GM21526 (cell line): Measurements from ENCODE around the gene PHKA2.
A peak's percentile ranks its signal among the peaks of the same experiment; 100 is the strongest.
"Not testable (repeated sequence)": the region's sequence is repeated elsewhere in the genome, so short reads cannot be mapped to it uniquely, and the experiment has no call there.

Experiments used
- ATAC-seq: cut with Tn5 transposase; IDR thresholded peaks from one replicate; pipeline ENCODE4 v1.9.1; 2021; ENCODE audit warnings: moderate library complexity; ENCODE audit not compliant: unreplicated experiment, low FRiP score

The PHKA2 gene, protein sequence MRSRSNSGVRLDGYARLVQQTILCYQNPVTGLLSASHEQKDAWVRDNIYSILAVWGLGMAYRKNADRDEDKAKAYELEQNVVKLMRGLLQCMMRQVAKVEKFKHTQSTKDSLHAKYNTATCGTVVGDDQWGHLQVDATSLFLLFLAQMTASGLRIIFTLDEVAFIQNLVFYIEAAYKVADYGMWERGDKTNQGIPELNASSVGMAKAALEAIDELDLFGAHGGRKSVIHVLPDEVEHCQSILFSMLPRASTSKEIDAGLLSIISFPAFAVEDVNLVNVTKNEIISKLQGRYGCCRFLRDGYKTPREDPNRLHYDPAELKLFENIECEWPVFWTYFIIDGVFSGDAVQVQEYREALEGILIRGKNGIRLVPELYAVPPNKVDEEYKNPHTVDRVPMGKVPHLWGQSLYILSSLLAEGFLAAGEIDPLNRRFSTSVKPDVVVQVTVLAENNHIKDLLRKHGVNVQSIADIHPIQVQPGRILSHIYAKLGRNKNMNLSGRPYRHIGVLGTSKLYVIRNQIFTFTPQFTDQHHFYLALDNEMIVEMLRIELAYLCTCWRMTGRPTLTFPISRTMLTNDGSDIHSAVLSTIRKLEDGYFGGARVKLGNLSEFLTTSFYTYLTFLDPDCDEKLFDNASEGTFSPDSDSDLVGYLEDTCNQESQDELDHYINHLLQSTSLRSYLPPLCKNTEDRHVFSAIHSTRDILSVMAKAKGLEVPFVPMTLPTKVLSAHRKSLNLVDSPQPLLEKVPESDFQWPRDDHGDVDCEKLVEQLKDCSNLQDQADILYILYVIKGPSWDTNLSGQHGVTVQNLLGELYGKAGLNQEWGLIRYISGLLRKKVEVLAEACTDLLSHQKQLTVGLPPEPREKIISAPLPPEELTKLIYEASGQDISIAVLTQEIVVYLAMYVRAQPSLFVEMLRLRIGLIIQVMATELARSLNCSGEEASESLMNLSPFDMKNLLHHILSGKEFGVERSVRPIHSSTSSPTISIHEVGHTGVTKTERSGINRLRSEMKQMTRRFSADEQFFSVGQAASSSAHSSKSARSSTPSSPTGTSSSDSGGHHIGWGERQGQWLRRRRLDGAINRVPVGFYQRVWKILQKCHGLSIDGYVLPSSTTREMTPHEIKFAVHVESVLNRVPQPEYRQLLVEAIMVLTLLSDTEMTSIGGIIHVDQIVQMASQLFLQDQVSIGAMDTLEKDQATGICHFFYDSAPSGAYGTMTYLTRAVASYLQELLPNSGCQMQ

DNA sequence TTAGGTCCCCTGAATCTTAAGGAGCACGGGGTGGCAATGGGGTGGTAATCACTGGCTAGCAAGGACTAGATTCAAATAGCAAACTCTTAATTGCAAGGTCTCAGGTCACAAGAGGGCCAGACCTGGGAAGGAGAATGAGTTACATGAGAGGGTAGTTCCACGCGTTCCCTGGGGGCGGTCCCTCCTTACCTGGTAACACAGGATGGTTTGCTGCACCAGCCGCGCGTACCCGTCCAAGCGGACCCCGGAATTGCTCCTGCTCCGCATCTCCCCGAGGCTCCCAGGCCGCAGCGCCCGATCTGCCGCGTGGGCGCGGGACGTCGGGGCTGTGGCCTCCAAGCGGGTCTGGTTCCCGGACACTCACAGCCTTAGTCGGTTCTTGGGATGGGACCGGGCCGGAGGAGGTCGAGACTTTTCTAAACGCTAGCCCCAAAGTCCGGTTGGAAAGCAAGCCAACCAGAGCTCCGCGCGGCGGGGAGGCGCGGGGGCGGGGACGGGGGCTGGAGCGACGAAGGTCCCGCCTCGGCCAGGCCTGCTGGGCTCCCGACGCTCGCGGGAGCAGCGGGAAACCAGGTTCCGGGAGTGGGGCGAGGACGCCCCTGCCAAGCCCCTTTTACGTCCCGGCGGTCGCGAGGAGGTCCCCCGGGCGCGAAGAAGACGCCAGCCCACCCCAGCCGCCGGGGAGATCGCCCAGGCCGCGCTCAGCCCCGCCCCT is at the start of gene PHKA2:
PHKA2 (minus strand) TSS at position 449 of the 715 bp plus-strand sequence; CDS start at position 267, 182 bp downstream.
- ATAC-seq, result peak; percentile 33

DNA sequence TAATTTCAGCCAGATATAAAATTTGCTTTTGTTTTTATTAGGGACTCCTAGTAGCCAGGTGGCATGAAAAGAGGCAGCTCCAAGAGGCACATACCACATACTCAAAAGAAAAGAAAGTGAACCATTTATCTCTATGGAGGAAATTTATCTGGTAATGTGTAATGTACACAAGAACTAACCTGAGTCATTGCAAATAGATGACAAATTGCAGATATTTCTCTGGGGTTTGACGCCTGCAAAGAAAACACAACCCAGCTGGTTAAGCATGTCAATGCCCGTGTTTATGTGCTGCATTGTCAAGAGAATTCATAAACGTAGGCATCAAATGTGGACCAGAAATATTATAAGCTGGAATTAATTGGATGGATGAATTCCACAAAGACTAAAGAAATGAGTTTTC is 46.9 kb upstream of the PHKA2 start:
- no peak for ATAC-seq

DNA sequence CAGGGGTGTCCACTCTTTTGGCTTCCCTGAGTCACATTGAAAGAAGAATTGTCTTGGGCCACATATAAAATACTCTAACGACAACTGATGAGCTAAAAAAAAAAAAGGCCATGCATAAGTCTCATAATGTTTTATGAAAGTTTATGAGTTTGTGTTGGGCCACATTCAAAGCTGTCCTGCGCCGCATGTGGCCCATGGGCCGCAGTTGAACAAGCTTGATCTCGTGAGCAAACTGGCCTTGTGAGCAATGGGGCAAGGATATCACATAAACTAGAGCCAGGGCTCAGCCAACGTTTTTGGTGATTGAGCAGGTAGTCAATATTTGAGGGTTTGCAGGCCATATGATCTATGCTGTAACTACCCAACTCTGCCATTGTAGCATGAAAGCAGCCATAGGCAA is 44.6 kb upstream of the PHKA2 start:
- ATAC-seq, result no peak

DNA sequence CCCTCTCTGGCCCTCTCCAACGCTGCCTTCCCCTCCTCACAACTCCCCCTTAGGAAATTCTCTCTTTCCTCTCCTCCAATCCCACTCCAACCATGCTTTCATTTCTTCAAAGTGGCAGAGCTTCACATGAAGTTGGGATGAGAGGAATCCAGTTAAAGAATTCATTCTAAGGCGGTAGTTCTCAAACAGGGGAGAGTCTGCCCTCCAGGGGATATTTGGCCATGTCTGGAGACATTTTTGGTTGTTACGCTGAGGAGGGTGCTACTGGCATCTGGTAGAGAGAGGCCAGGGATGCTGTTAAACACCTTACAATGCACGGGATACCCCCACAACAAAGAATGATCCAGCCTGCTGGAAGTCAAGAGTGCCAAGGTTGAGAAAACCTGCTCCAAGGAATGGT is 40.5 kb upstream of the PHKA2 start:
- ATAC-seq, result no peak

DNA sequence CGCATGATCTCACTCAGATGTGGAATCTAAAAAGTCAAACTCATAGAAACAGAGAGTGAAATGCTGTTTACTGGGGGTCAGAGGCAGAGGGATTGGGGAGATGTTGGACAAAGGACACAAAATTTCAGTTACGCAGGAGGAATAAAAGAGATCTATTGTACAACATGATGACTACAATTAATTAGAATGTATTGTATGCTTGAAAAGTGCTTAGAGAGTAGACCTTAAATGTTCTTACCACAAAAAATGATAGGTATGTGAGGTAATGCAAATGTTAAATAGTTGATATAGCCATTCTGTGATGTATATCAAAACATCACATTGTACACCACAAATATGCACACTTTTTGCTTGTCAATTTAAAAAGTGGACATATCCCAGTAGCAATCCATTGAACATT is 36.1 kb upstream of the PHKA2 start:
- ATAC-seq, result no peak

DNA sequence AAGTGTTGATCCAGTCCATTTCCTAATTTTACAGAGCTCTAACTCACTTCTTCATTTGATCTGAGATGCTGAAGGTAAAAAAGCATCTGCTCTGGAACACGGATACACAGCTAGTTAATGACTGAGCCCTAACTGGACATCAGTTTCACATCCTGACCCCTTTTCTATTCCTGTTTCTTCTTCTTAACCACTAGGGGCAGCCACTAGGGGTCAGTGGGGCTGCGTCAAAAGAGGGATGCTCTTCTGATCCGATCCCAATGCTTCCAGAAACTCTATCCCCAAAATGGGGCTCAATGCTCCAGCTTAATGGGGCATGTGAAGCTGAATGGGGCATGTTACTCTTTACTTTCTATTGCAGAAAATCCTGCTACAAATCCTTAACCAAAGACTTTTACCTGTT is 33.4 kb upstream of the PHKA2 start:
- ATAC-seq, result no peak

DNA sequence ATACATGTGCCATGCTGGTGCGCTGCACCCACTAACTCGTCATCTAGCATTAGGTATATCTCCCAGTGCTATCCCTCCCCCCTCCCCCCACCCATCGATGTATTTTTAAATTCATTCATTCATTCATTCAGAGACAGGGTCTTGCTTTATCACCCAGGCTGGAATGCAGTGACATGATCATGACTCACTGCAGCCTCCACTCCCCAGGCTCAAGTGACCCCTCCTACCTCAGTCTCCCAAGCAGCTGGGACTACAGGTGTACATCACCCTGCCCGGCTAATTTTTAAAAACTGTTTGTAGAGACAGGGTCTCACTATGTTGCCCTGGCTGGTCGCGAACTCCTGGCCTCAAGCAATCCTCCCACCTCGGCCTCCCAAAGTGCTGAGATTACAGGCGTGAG is 32.7 kb upstream of the PHKA2 start:
- not testable (repeated sequence) for ATAC-seq

DNA sequence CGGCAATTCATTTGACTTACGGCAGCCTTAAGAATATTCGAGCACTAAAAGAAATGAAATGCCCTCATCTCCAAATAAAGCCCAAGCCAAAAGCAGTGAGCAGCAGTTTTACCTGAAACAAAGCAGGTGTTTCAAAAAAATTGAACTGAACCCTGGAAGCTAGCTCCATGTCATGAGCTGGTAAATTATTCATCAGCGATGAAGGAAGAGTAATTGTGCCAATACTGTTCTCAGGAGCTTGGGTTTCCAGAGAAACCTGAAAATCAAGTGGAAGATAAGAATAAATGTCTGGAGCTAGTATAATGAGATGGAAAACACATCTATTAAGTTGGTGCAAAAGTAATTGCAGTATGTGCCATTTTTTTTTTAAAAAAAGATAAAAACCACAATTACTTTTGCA is 24.0 kb upstream of the PHKA2 start:
- no peak for ATAC-seq

DNA sequence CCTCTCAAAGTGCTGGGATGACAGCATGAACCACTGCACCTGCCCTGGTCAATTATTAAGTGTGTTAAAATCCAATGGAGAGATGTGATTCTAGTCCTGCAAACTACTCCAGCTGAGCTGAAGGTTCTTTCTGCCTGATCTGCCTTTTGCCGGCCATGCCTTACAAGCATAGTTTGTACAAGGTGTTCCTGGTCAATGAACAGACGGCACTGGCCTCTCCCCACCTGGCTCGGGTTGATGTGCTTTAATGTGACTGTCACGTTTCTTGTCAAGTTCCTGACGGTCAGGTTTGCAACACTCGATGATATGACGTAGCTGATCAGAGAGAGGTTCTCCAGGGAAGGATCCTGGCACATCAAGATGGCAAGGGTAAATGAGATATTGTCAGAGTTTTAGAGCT is 23.1 kb upstream of the PHKA2 start:
- no peak for ATAC-seq

DNA sequence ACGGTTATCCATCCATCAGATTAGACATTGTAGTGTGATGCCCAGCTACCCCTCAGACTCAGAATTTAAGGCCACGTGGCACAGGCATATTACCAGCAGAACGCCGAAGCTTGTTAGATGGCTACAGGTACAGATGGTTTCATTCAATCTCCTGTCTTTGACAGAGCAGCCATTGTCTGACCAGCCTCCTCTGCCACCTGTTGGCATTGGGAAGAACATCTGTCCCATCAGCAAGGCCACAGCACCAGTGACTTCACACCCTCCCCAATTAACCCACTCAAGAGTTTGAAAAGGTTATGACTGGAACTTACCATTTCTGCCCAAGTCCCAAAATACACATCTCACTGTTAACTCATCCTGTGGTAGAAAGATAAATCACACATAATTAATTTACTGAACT is 22.0 kb upstream of the PHKA2 start:
- no peak for ATAC-seq

DNA sequence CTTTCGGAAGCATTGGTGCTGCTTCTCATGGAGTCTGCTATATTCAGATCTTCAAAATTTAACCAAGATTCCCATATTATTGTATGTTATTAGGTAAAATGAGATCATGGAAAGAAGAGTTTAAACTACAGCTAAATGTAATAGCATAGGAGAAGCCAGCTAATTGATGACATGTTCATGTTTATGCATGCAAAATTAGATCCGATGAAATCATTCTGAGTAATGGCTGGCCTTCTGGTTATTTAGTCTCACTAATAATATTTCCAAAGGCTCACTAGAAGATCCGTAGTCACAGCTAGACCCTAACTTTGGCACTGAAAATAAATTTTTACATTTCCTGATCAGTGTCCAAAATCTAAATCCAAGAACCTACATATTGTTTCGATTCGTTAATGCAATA is 19.8 kb upstream of the PHKA2 start:
- no peak for ATAC-seq

DNA sequence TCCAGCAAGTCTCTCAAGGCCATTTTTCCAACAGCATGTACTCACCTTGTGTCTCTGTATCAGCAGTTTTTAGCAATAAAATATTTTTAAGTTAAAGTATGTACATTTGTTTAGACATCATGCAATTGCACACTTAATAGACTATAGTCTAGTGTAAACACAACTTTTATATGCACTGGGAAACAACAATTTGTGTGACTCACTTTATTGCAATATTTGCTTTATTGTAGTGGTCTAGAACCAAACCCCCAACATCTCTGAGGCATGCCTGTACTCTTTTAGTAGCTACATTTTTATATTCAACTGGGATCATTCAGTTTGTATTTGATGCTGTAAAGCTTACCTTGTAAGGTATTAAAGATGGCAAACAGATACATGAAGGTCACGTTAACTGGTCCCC is 14.7 kb upstream of the PHKA2 start:
- ATAC-seq, result no peak

DNA sequence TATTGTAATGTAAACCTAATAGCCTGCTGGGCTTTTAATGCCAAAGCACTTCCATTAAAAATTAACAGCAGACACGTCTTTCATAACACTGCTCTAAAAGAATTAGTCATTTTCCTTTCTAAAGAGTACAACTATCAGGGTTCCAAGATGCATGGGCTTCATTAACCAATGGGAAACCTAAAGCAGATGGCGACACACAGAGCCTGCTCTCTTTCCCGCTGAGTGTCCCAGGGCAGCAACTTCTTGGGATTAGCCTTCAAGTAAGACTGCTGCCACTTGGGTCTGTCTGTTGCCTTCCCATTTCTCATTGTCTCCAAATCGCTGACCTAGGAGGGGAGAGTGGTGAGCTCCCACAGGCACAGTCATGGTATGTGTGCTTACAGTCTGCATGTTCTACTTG is 14.0 kb upstream of the PHKA2 start:
- ATAC-seq, result no peak

DNA sequence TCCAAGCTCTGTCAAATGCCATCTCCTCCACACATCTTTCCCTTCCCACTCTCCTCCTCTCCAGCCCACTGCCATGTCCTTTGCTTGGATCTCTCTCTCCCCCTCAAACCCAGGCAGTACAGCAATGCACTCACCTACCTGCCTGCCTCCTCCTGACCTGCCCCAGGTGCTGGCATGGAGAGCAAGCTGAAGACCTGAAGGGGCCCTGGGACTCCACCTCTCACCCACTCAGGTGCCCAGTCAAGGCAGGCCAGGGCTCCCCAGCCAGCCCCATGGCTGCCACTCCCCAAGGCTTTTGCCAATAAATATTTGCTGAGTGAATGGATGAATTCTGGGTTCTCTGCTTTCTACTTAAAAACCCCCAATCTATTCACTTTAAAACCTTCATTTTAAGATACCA is 12.6 kb upstream of the PHKA2 start:
- no peak for ATAC-seq

DNA sequence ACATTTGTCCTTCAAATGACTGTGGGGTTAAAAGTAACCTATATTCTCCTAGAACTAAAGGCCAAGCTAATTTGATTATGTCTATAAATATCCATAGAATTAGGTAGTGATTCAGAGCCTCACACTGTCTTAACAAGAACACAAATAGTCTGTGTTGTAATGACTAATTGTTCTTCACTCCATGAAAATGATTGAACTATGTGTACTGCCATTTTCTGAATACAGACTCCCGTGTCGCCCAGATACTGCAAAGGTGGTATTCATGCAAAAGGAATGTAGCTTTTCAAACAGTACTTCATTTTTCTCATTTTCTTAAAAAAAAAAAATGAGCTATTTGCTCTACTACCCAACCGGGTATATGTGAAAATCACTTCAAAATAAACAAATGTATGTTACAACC is 11.3 kb upstream of the PHKA2 start:
- ATAC-seq, result no peak

DNA sequence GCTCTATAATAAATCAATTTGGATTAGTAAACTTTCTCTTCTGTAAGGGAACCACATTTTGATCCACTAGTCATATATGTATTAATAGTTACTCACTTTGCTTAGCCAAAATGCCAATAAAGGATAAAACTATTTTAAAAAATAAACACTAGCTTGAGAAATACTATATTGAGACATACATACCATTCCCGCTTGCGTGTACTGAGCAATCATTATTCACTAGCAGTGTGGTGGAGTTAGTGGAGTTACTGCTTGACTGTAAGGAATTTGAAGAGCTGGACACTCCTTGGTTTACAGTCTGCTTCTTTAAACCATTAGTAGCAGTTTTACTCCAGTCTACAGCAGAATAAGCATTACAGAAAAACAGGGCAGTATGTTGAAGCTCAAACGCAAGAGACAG is 10.8 kb upstream of the PHKA2 start:
- no peak for ATAC-seq

DNA sequence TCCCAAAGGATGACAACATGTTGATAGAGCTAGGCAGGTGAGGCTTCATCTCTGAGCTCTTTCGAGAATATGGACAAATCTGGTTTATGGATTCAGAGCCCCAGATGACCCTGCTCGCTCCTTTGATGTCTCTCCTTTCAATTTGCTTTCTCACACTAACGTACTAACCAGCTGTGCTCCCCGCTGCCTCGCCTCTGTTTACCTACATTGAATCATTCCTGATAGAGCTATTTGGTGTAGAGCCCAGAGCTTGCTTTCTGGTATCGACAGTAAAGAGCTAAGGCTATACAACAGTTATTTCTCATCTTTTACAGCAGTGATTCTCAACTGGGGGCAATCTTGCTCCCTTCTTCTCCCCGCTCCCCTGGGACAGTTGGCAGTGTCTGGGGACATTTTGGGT is 8.9 kb upstream of the PHKA2 start:
- ATAC-seq, result no peak

DNA sequence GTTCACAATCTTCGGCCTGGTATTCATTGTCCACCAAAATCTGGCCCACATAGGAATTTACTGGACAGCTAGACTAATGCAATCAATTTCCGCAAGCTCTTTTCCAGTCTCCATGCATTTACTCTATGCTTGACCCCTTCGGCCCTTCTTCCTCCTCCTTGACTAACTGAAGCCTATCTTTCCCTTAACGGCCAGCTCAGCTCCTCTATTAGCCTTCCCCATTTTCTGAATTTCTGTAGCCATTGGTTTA is 1.2 kb upstream of the PHKA2 start:
- peak; percentile 6 for ATAC-seq

DNA sequence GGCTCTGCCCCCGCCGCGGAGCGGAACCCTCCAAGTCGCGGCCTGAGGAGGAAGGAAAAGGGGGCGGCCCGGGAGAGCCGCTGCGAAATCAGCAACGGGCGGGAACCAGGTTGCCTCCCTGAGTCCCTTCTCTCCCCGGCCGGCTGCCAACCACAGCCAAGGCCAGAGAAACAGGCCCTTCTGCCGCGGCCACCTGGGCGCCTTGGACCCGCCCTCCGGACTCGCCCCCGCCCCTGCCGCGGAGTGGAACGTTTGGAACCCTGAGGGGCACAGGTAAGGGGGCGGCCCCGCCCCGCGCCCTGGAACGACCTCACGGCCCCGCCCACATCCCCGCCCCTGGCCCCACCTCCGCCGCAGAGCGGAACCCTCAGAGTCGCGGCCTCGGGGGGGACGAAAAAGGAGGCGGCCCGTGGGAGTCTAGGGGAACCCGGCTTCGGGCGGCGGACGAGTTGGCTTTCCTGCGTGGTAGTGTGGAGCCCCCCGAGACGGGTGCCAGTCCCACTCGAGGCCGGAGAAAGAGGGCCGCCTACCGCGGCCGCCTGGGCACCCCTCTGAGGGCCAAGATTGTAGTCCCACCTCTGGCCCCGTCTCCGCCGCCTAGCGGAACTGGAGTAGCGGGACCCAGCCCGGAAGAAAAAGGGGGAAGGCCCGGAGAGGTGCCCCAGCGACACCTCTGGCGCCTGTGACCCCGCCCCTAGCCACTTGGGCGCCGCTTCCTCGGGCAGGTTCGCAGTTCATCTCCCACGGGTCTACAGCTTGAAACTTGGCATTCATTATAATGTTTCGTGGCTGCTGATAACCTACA is 669 bp upstream of the PHKA2 start:
- peak; percentile 78 for ATAC-seq
